ENCODE measurements around the gene MTHFD1L.
"Not testable (repeated sequence)": the region's sequence is repeated elsewhere in the genome, so short reads cannot be mapped to it uniquely, and the experiment has no call there.

Gene MTHFD1L

GRCh38 chr6:151071295-151071694 lies 205.8 kb downstream of the MTHFD1L start:
- DNase-seq (ENCODE audit: low read depth, low spot score), result no peak

DNA sequence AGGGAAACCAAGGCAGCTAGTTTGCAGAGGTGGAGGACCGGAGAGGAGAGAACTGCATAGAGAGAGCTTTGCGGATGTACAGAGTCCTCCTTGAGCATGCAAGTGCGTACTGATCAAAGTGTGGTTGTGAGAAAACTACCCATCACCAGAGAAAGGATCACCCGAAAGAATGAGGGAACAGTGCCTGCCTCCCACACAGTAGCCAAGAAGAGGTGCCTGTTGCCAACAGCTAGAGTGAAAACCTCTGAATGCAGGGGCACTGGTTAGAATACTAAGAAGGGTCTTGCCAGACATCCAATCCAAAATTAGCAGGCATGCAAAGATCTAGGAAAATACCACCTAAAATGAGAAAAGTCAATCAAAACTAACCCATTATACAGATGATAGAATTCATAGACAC lies 207.6 kb downstream of the MTHFD1L start:
- no peak overlapping the region for H3K4me3 ChIP-seq (ENCODE audit: low read length)
- DNase-seq (ENCODE audit: low read depth, low spot score), result no peak

More at GRCh38 chr6:151071295-151071694, 205.8 kb downstream of the MTHFD1L start:
- H3K4me3 ChIP-seq (ENCODE audit: low read length), result no peak overlapping the region

DNA sequence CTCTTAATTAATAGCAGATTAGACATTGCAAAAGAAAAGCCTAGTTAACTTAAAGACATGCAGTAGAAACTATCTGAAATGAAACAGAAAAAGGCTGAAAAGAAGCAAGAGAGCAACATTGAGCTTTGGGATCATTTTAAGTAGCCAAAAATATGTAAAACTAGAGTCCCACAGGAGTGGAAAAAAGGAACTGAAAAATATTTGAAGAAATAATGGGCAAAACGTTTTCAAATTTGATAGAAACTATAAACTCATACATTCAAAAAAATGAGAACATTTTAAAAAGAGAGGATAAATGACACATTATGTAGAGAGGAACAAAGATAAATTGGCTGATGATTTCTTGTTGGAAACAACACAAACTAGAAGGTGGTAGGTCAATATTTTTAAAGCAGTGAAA lies 208.2 kb downstream of the MTHFD1L start:
- H3K4me3 ChIP-seq (ENCODE audit: low read length), result no peak overlapping the region
- no peak for DNase-seq (ENCODE audit: low read depth, low spot score)

GRCh38 chr6:151075005-151075404 lies 209.5 kb downstream of the MTHFD1L start:
- DNase-seq (ENCODE audit: low read depth, low spot score), result no peak
- H3K4me3 ChIP-seq (ENCODE audit: low read length), result no peak overlapping the region

DNA sequence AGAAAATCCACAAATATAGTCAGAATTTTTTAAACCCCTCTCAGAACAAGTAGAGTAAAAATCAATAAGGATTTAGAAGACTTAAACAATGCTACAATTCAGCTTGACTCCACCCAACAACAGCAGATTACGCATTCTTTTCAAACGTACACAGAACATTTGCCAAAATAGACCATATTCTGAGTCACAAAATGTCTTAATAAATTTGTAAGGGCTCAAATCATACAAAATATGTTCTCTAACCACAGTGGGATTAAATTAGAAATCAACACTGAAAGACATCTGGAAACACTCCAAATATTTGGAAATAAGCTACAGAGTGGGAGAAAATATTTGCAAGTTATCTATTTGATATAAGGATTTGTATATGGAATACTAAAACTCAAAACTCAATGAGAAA lies 210.0 kb downstream of the MTHFD1L start:
- DNase-seq (ENCODE audit: low read depth, low spot score), result no peak
- H3K4me3 ChIP-seq (ENCODE audit: low read length), result no peak overlapping the region

DNA sequence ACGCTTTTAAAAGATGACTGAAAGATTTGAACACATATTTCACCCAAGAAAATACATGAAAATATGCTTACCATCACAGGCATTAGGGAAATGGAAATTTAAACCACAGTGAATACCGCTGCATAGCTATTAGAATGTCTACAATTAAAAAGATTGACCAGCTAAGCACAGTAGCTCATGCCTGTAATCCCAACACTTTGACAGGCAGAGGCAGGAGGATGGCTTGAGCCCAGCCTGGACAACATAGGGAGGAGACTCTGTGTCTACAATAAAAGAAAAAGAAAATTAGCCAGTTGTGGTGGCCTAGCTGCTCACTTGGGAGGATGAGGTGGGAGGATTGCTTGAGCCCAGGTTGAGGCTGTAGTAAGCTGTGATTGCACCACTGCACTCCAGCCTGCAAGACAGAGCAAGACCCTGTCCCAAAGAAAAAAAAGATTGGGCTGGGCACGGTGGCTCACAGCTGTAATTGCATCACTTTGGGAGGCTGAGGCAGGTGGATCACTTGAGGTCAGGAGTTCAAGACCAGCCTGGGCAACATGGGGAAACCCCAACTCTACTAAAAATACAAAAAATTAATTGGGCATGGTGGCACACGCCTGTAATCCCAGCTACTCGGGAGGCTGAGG lies 210.5 kb downstream of the MTHFD1L start:
- no peak overlapping the region for H3K4me3 ChIP-seq (ENCODE audit: low read length)
- no peak for DNase-seq (ENCODE audit: low read depth, low spot score)

DNA sequence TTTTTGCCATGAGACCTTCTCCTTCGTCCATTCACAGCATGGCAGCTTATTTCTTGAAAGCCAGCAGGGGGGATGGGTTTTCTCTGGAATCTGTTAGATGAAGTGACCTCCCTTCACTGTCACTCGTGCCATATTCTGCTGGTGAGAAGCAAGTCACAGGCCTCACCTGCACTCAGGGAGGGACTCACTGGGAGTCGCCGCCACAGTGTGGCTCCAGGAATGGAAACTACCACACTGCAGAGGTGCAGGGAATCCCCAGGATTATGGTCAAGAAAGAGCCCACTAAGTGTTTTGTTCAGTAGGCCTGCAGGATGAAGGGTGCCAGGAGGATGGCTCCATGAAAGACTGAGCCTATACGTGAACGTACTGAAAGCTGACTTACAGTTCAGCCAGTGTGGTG lies 213.2 kb downstream of the MTHFD1L start:
- no peak for DNase-seq (ENCODE audit: low read depth, low spot score)
- no peak overlapping the region for H3K4me3 ChIP-seq (ENCODE audit: low read length)

DNA sequence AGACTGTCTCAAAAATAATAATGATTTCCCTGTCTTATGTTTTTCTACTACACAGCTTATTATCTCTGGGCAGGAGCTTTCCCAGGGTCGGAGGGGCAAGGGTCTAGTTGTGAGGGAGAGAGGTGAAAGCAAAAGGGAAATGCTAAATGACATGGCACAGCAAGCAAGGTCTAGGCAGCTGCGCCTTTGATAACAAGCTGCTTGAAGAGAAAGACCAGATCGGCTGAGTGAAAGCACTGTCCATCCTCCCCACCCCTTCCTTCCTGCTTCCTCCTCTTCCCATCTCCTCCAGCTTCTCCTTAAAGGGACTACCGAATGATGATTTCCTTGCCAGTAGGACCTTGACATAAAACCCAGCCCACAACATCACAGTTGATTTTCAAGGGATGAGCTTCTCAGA lies 216.2 kb downstream of the MTHFD1L start:
- no peak overlapping the region for H3K4me3 ChIP-seq (ENCODE audit: low read length)
- DNase-seq (ENCODE audit: low read depth, low spot score), result no peak

DNA sequence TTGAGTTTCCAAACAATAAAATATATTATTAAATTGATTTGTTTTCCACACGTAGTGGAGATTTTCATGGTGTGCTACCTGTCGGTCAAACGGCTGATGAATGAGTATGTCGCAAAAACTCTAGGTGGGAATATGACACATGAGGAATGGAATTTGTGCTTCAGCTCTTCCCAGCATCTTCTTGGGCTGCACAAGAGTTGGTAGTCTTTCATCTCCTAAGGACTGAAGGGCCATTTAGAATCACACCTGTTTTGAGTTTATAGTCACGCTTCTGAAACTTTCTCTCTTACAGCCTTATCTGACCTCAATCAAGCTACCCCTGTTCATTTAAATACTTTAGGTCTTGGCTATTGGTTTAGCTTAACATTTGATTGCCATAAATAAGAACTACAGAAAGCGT lies 216.6 kb downstream of the MTHFD1L start:
- no peak overlapping the region for H3K4me3 ChIP-seq (ENCODE audit: low read length)
- no peak for DNase-seq (ENCODE audit: low read depth, low spot score)

GRCh38 chr6:151084275-151084674 lies 218.8 kb downstream of the MTHFD1L start:
- DNase-seq (ENCODE audit: low read depth, low spot score), result no peak
- no peak overlapping the region for H3K4me3 ChIP-seq (ENCODE audit: low read length)

GRCh38 chr6:151087055-151087454 lies 221.6 kb downstream of the MTHFD1L start:
- H3K4me3 ChIP-seq (ENCODE audit: low read length); DNase-seq (ENCODE audit: low read depth, low spot score): not testable (repeated sequence)

DNA sequence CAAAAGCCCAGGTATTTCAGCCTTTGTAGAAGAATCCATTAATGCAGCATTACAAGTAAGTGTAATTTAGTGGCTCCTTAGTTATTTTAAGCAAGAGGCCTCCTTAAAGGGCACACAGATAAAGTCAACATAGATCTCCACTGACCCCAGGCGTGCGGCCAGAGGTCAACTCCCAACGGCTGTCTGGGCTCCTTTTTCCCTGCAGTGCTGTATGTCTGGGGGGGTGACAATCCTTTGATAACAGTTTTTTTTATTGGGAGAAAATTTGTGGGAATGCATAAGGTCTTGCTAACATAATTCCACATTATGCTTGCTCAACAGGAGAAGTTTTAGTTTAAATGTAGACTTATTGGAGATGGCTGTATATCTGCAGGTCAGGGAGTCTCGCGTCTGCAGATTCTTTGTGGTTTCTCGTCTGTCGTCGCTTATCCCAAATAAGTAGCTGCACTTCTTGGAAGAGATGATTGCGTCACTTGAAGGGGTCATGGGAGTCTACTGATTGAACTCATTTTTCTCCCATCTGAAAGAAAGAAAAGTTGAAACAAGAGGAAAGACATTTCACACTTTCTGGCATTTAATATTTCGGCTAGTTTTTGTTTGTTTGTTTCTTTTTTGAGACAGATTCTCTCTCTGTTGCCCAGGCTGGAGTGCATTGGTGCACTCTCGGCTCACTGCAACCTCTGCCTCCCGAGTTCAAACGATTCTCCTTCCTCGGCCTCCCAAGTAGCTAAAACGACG lies 222.5 kb downstream of the MTHFD1L start:
- no peak overlapping the region for H3K4me3 ChIP-seq (ENCODE audit: low read length)
- no peak for DNase-seq (ENCODE audit: low read depth, low spot score)

DNA sequence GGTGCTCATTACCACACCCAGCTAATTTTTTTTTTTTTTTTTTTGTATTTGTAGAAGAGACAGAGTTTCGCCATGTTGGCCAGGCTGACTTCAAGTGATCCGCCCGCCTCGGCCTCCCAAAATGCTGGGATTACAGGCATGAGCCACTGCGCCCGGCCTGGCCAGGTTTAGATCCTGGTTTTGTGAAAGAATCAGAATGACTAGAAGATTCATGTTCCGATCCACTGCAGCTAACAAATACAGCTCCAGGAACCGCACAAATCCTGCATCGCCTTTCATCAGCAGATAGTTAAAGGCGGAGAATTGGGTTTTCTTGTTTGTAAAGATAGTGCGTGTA lies 223.1 kb downstream of the MTHFD1L start:
- no peak overlapping the region for H3K4me3 ChIP-seq (ENCODE audit: low read length)

DNA sequence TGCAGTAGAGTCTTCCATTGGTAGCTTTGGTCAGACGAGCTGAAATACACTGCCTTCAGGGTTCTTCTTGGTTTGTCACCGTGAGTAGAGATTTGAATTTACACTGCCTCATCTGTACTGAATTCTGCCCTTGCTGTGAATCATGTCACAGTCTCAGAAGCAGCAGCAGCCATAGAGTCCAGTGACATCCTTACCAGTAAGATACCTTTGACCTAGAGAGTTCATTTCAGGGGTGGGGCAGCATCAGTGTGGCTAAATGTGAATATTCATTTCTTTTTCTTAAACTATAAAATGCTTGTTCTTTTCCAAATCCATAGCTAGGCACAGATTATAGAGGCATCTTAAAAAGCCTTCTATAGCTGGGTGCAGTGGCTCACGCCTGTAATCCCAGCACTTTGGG lies 223.5 kb downstream of the MTHFD1L start:
- DNase-seq (ENCODE audit: low read depth, low spot score), result no peak
- no peak overlapping the region for H3K4me3 ChIP-seq (ENCODE audit: low read length)

More for the DNA sequence above, 223.1 kb downstream of the MTHFD1L start:
- DNase-seq (ENCODE audit: low read depth, low spot score), result no peak

GRCh38 chr6:151089978-151090377 lies 224.5 kb downstream of the MTHFD1L start:
- no peak for DNase-seq (ENCODE audit: low read depth, low spot score)
- H3K4me3 ChIP-seq (ENCODE audit: low read length), result no peak overlapping the region

DNA sequence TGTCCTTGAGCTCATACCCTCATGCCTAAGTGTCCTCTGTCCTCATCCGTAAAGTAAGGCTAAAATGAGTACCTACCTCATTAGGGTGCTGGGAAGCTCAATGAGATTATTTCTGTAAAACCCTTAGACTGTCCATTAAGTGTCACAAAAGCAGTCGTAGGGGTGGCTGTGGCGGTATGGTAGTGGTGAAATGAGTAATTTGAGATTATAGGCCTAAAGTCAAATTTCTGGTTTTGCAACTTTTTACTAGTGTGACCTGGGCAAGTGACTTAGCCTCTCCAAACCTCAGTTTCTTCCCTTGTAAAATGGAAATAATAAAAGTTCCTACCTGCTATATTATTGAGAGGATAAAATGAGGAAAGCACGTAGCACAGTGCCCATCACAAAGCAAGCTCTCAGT lies 226.1 kb downstream of the MTHFD1L start:
- no peak for DNase-seq (ENCODE audit: low read depth, low spot score)
- no peak overlapping the region for H3K4me3 ChIP-seq (ENCODE audit: low read length)

DNA sequence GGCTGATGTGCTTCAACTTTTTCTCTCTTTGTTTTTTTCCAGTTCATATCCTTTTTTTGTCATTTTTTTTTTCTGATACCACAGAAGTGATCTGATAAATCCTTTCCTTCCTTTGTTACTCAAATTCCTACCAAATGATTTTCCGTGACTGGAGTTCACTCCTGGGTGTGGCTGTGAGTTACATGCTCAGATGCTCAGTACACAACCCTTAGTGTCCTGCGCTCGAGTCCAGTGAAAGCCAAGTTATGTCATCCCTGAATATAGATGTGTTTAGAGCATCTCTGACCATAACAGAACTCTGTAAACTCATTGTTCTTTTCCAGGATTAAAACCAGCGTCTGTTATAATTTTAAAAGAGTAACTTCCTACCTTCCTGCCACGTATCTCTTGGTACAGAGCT lies 227.1 kb downstream of the MTHFD1L start:
- no peak for DNase-seq (ENCODE audit: low read depth, low spot score)
- no peak overlapping the region for H3K4me3 ChIP-seq (ENCODE audit: low read length)

DNA sequence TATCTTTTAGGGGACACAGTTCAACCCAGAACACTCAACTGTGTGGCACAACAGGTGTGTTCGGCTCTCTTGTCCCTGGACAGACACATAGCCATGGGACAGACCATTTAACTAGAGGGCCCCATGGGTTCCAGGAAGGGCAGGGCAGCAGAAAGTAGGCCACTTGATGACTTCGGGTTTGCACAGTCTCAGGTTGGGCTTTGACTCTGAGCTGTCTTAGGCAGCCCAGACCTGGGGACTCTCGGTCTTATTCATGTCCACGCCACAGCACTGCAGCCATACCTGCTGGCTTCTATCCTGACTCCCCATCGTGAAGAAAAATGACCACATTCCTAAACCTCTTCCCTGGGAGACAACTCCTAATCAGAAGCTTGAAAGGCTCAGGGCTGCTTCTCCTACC lies 228.2 kb downstream of the MTHFD1L start:
- no peak for DNase-seq (ENCODE audit: low read depth, low spot score)
- no peak overlapping the region for H3K4me3 ChIP-seq (ENCODE audit: low read length)

GRCh38 chr6:151095538-151096254 lies 230.2 kb downstream of the MTHFD1L start:
- H3K4me3 ChIP-seq (ENCODE audit: low read length), result no peak overlapping the region
- DNase-seq (ENCODE audit: low read depth, low spot score), result no peak

- H3K4me3 ChIP-seq (ENCODE audit: low read length), result no peak overlapping the region
- DNase-seq (ENCODE audit: low read depth, low spot score), result no peak
Observed at GRCh38 chr6:151096255-151096612, 230.7 kb downstream of the MTHFD1L start.
